Tibial artery (tissue), 4 donors: ENCODE data around the gene DLGAP1.

Experiments
- DNase-seq, 2 donors: peaks; one replicate each; pipeline ENCODE4 v3.0.0-alpha.2; 2019
- H3K27ac ChIP-seq, 2 donors: fragments of 200-600 bp; sonication (generic) in 1 of 2; 1 replicate in 1 of 2; 2 replicates in 1 of 2; pipeline ENCODE4 v1.5.1; 2018 to 2019; ENCODE audit warnings: mild to moderate bottlenecking in 1 of 2
- H3K27me3 ChIP-seq, 2 donors: fragments of 200-600 bp; sonication (generic) in 1 of 2; one replicate each; pipeline versions ENCODE4 v1.5.1 to v1.6.0; 2016 to 2019
- H3K36me3 ChIP-seq, 3 donors: fragments of 200-600 bp; sonication (generic) in 2 of 3; one replicate each; pipeline ENCODE4 v1.5.1; 2016 to 2019; ENCODE audit warnings: mild to moderate bottlenecking in 2 of 3
- H3K4me1 ChIP-seq, 4 donors: fragments of 200-600 bp; sonication (generic) in 2 of 4; 1 replicate in 3 of 4; 2 replicates in 1 of 4; pipeline ENCODE4 v1.5.1; 2016 to 2019
- H3K4me3 ChIP-seq, 2 donors: fragments of 200-600 bp; sonication (generic) in 1 of 2; 1 replicate in 1 of 2; 2 replicates in 1 of 2; pipeline ENCODE4 v1.5.1; 2018 to 2019; ENCODE audit warnings: mild to moderate bottlenecking in 2 of 2
- H3K9me3 ChIP-seq, 3 donors: fragments of 200-600 bp; sonication (generic) in 1 of 3; one replicate each; pipeline ENCODE4 v1.5.1; 2016 to 2019
- intact Hi-C: fragments of 100-400 bp; cut with DNase I; formaldehyde crosslinking; loops from one replicate; pipeline ENCODE4 v1.15.0; 2023; ENCODE audit warnings: low total_unique reads
- TF ChIP-seq, protein P1 (sequence below), 2 experiments: fragments of 200-600 bp in 1 of 2; fragments of 450-650 bp in 1 of 2; IDR thresholded peaks; one replicate each; pipeline ENCODE4 v1.5.1; 2017 to 2019; ENCODE audit warnings: antibody characterized with exemption in 2 of 2, mild to moderate bottlenecking in 1 of 2, moderate library complexity in 1 of 2

DLGAP1 gene

DNA sequence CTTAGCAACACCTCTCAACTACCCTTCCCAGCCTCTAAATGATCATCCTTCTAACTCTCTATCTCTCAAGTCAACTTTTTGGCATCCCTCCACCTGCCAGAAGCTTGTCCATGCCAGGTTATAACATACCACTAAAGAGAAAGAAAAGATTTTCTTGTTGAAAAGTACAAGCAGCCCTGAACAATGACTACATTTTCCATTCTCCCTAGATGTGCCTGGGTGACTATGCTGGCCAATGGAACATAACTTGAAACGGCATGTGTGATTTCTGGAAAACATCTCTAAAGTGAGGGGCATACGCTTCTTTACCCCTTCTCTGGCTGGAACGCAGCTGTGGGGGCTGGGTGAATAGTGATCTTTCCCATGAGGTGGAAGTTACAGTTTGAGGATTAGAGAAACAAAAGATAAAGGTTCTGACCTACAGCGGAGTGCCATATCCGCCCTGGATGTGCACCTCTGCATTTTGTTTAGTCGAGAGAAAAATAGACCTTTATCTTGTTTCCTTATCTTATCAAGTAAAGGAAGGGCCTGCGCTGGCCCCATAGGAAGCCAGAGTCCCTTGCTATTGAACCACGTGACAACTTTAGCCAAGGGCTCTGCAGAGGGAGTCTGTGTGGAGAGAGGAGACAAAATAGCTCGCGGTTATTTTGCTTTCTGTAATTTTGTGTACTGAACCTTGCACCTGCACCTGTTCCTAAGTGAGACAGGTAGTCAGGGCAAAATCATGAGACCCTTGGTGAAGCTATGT lies 568.4 kb downstream of the DLGAP1 start:
- DNase-seq = no peak

DNA sequence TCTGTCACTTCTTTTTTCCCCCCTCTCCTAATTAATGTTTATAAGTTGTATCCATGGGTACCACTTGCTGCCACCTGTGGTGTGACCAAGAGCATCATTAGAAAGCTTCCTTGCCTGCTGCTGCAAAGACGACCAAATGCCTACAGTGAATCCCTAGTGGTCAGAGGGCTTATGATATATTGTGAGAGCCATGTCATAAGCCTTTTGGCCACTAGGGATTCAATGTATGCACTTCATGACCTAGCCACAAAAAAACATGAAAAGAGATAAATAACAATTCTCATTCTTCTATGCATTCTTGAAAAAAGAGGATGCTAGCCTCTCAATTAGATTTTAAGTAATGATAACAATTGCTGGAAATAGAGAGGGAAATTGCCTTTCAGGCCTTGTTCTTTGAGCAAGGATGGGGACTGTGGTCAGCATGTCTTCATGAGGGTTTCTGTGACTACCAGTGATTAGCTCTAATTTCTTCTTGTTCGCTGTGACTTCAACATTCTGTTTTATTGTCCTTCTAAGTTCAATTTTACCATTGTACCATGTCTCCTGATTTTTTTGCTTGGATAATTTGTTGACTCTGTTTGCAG lies 569.8 kb downstream of the DLGAP1 start:
- no peaks in the 10 kb centered on the region for H3K27me3 ChIP-seq
- no peaks in the 10 kb centered on the region for H3K4me1 ChIP-seq
- no peaks in the 10 kb centered on the region for H3K9me3 ChIP-seq
- TF ChIP-seq, protein P1, sequence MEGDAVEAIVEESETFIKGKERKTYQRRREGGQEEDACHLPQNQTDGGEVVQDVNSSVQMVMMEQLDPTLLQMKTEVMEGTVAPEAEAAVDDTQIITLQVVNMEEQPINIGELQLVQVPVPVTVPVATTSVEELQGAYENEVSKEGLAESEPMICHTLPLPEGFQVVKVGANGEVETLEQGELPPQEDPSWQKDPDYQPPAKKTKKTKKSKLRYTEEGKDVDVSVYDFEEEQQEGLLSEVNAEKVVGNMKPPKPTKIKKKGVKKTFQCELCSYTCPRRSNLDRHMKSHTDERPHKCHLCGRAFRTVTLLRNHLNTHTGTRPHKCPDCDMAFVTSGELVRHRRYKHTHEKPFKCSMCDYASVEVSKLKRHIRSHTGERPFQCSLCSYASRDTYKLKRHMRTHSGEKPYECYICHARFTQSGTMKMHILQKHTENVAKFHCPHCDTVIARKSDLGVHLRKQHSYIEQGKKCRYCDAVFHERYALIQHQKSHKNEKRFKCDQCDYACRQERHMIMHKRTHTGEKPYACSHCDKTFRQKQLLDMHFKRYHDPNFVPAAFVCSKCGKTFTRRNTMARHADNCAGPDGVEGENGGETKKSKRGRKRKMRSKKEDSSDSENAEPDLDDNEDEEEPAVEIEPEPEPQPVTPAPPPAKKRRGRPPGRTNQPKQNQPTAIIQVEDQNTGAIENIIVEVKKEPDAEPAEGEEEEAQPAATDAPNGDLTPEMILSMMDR (IDR thresholded peaks at IDR 0.05) = no peak
- no peak overlapping the region for H3K27ac ChIP-seq
- no peaks in the 10 kb centered on the region for H3K36me3 ChIP-seq
- DNase-seq = no peak
- intact Hi-C loops = no loop called here
- no peak overlapping the region for H3K4me3 ChIP-seq

More for the DNA sequence above, 568.4 kb downstream of the DLGAP1 start:
- Histone ChIP-seq H3K9me3 (no peaks in the 10 kb centered on the region), H3K4me3 (no peak overlapping the region), H3K36me3 (no peaks in the 10 kb centered on the region), H3K4me1 (peaks cover 0 to 8% (median 0%) of the 10 kb centered on the region in 4 donors), H3K27me3 (no peaks in the 10 kb centered on the region), H3K27ac (no peak overlapping the region)
- TF ChIP-seq, protein P1 (IDR thresholded peaks at IDR 0.05) = no peak
- intact Hi-C loops = no loop called here

DNA sequence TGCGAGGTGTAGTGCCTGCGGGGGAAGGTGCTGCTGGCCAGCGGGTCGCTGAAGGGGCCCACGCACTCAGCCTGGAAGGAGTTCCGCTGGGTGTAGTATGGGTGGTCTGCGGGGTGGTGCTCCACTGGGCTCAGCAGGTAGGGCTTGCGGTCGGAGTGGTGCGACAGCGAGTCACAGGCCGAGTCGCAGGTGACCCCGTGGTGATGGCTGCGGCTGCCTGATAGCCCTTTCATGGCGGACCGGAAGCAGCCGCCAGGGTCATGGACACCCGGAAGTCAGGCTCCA lies 575.3 kb downstream of the DLGAP1 start:
- no peaks in the 10 kb centered on the region for H3K27me3 ChIP-seq
- no peaks in the 10 kb centered on the region for H3K4me1 ChIP-seq
- TF ChIP-seq, protein P1 (IDR thresholded peaks at IDR 0.05) = no peak
- H3K9me3 ChIP-seq = no peaks in the 10 kb centered on the region
- intact Hi-C loops = no loop called here
- no peak overlapping the region for H3K27ac ChIP-seq
- peaks cover 4 to 7% (median 5%) of the 10 kb centered on the region in 3 donors for H3K36me3 ChIP-seq
- no peak for DNase-seq
- H3K4me3 ChIP-seq = no peak overlapping the region

GRCh38 chr18:3879114-3879835 lies 575.8 kb downstream of the DLGAP1 start:
- TF ChIP-seq, protein P1 (IDR thresholded peaks at IDR 0.05) = no peak
- Histone ChIP-seq H3K27ac (no peak overlapping the region), H3K36me3 (peaks cover 4 to 7% (median 5%) of the 10 kb centered on the region in 3 donors), H3K4me3 (no peak overlapping the region), H3K27me3 (no peaks in the 10 kb centered on the region), H3K4me1 (no peaks in the 10 kb centered on the region), H3K9me3 (no peaks in the 10 kb centered on the region)
- no peak for DNase-seq
- intact Hi-C loops = no loop called here

DNA sequence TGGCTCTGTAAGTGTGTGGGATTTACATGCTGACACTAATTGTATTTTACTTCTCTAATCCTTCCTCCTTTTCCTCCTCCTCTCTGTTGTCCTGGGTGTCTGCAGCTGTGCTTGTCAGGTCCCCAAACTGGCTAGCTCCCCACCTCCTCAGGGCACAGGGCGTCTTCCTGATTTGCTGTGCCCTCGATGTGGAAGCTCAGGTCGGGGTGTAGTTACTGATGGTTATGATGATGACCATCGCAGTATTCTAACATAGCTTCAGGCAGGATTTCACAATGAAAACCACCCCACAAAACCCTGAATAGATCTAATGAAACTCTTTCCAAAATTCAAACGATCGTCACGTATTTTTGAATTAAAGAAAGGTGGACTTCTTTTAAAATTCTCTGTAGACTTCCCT lies 576.7 kb downstream of the DLGAP1 start:
- peaks cover 4 to 7% (median 5%) of the 10 kb centered on the region in 3 donors for H3K36me3 ChIP-seq
- H3K4me3 ChIP-seq = no peak overlapping the region
- no peaks in the 10 kb centered on the region for H3K9me3 ChIP-seq
- H3K4me1 ChIP-seq = no peaks in the 10 kb centered on the region
- TF ChIP-seq, protein P1 (IDR thresholded peaks at IDR 0.05) = no peak
- H3K27me3 ChIP-seq = no peaks in the 10 kb centered on the region
- DNase-seq = no peak
- intact Hi-C loops = no loop called here
- H3K27ac ChIP-seq = no peak overlapping the region
